ENCODE results near the gene UROS.
A peak's percentile ranks its signal among the peaks of the same experiment; 100 is the strongest.

Gene UROS

GRCh38 chr10:125822878-125823662 is at the start of gene UROS, which contains the start of gene BCCIP:
TSS of gene UROS (minus strand) at chr10:125823258. CDS start at chr10:125816499, 6,759 bp downstream.
TSS of gene BCCIP (plus strand) at chr10:125823546. CDS start at chr10:125823558, 12 bp downstream.
- DNase-seq: peak; percentile 96

- no peak for DNase-seq
Measured at GRCh38 chr10:125871338-125871737, 48.3 kb upstream of the UROS start.

GRCh38 chr10:125868372-125868975 is 45.4 kb upstream of the UROS start:
- no peak for DNase-seq

GRCh38 chr10:125866421-125867029 is 43.5 kb upstream of the UROS start:
- DNase-seq: no peak

- DNase-seq: no peak
Measured at GRCh38 chr10:125865120-125865519, 42.1 kb upstream of the UROS start.

GRCh38 chr10:125859128-125859817 is 36.2 kb upstream of the UROS start:
- no peak for DNase-seq

- DNase-seq: no peak
Measured at GRCh38 chr10:125857185-125857760, 34.2 kb upstream of the UROS start.

- no peak for DNase-seq
Measured at GRCh38 chr10:125852487-125852886, 29.4 kb upstream of the UROS start.

GRCh38 chr10:125850766-125851731 is 28.0 kb upstream of the UROS start:
- no peak for DNase-seq

GRCh38 chr10:125849448-125849847 is 26.4 kb upstream of the UROS start:
- DNase-seq: no peak

- DNase-seq: no peak
Measured at GRCh38 chr10:125848857-125849256, 25.8 kb upstream of the UROS start.

- DNase-seq: no peak
Measured at GRCh38 chr10:125848371-125848770, 25.3 kb upstream of the UROS start.

GRCh38 chr10:125846894-125847293 is 23.8 kb upstream of the UROS start:
- DNase-seq: no peak

GRCh38 chr10:125845617-125846016 is 22.6 kb upstream of the UROS start:
- DNase-seq: no peak

- DNase-seq: no peak
Measured at GRCh38 chr10:125844751-125845221, 21.7 kb upstream of the UROS start.

GRCh38 chr10:125843603-125844329 is 20.7 kb upstream of the UROS start:
- DNase-seq: no peak

- DNase-seq: no peak
Measured at GRCh38 chr10:125840955-125841354, 17.9 kb upstream of the UROS start.

- DNase-seq: no peak
Measured at GRCh38 chr10:125840406-125840805, 17.3 kb upstream of the UROS start.

GRCh38 chr10:125838802-125839575 is 15.9 kb upstream of the UROS start:
- DNase-seq: no peak

GRCh38 chr10:125836746-125837145 is 13.7 kb upstream of the UROS start:
- no peak for DNase-seq

Measured in activated CD8-positive, alpha-beta memory T cell treated with anti-CD3 and anti-CD28 coated beads for 24 hours (primary cell).